Esophagus muscularis mucosa (tissue), 4 donors: ENCODE data around the gene RAPH1.

ENCODE experiments used
- CTCF ChIP-seq, 3 experiments: fragments of 200-600 bp in 2 of 3; fragments of 450-650 bp in 1 of 3; sonication (generic) in 2 of 3; IDR thresholded peaks; one replicate each; pipeline ENCODE4 v1.5.1; 2017 to 2019; ENCODE audit warnings: antibody characterized with exemption in 3 of 3, mild to moderate bottlenecking in 2 of 3, moderate library complexity in 1 of 3
- EP300 ChIP-seq: sonication (generic); formaldehyde crosslinking; IDR thresholded peaks from one replicate; pipeline ENCODE4 v1.6.1; 2017; ENCODE audit warnings: antibody characterized with exemption
- POLR2A ChIP-seq: fragments of 450-650 bp; IDR thresholded peaks from one replicate; pipeline ENCODE4 v1.6.1; 2017; ENCODE audit warnings: antibody characterized with exemption, moderate library complexity, mild to moderate bottlenecking, low read depth
- POLR2AphosphoS5 ChIP-seq, 2 donors: sonication (generic); formaldehyde crosslinking; IDR thresholded peaks; one replicate each; pipeline ENCODE4 v1.6.1; 2017; ENCODE audit warnings: antibody characterized with exemption in 2 of 2

GRCh38 chr2:203441463-203441862, 93.6 kb downstream of the RAPH1 start:
- TF ChIP-seq EP300 = no peak
- TF ChIP-seq POLR2AphosphoS5 (IDR thresholded peaks at IDR 0.05) = no peak
- TF ChIP-seq POLR2A = no peak
- TF ChIP-seq CTCF (IDR thresholded peaks at IDR 0.05) = no peak
